ENCODE measurements around the gene APEH. TPM values are rescaled to one million over a fixed set of nuclear protein-coding genes. Genes with fewer than 3 reads are reported as not detected.

The APEH gene
- total RNA-seq, 1 experiment from 2014 or later, result 273 TPM

DNA sequence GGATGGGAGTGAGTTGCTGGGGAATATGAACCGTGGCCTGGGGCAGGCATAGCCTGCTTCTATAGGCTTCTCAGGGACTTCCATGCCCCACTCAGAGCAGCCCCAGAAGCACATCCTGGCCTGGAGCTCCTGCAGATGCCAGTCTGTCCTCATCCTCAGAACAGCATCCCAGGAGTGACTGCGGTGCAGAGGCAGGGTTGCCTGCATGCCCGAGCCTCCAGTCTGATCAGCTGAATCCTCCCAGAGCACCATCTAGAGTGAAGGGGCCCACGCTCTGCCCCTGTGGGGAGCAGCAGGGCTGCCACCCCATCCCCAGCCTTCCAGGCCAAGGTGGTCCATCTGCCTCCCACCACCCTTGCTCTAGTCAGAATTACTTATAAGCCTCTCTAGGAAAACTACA, 44.7 kb upstream of the APEH start:
- H3K4me1 Mint-ChIP-seq, result no peaks in the 10 kb centered on the region
- CTCF ChIA-PET, result interaction anchor here (2.1 kb wide), 1 partner anchor 90 kb away, joined by 6 read pairs; no protein-coding TSS in a partner anchor
- POLR2A ChIA-PET, result no interaction called here
- H3K27ac Mint-ChIP-seq, result no peak overlapping the region
- no peak overlapping the region for H3K4me3 Mint-ChIP-seq
- H3K36me3 Mint-ChIP-seq, result no peaks in the 10 kb centered on the region
- H3K27me3 Mint-ChIP-seq (ENCODE audit: low read depth), result peaks cover 3% of the 10 kb centered on the region; the same call in 1 of the 2 replicates
- DNase-seq (ENCODE audit: low spot score) (no peak), ATAC-seq (no peak)
- TF ChIP-seq ZNF425 (CRISPR knock-in tag; conservative IDR thresholded peaks at IDR 0.05) (no peak), STAT6 (CRISPR knock-in tag; conservative IDR thresholded peaks at IDR 0.05; ENCODE audit: low read depth) (no peak), AFF4 (CRISPR knock-in tag; IDR thresholded peaks at IDR 0.05; ENCODE audit: borderline replicate concordance) (no peak), GRHL2 (CRISPR knock-in tag; IDR thresholded peaks at IDR 0.05; ENCODE audit: insufficient replicate concordance, severe bottlenecking) (no peak), NR2C2 (CRISPR knock-in tag; IDR thresholded peaks at IDR 0.05) (no peak), MXD4 (CRISPR knock-in tag; IDR thresholded peaks at IDR 0.05; ENCODE audit: borderline replicate concordance) (no peak), GABPB1 (CRISPR knock-in tag; IDR thresholded peaks at IDR 0.05) (no peak), ZNF263 (CRISPR knock-in tag; IDR thresholded peaks at IDR 0.05; ENCODE audit: low read depth) (no peak), ESRRA (CRISPR knock-in tag; IDR thresholded peaks at IDR 0.05; ENCODE audit: borderline replicate concordance) (no peak), PREB (CRISPR knock-in tag; IDR thresholded peaks at IDR 0.05; ENCODE audit: borderline replicate concordance) (no peak), TP53 (CRISPR knock-in tag; IDR thresholded peaks at IDR 0.05) (no peak), SP1 (CRISPR knock-in tag; conservative IDR thresholded peaks at IDR 0.05) (no peak), MLX (CRISPR knock-in tag; IDR thresholded peaks at IDR 0.05) (no peak), TCF7 (CRISPR knock-in tag; IDR thresholded peaks at IDR 0.05; ENCODE audit: low read depth) (no peak), ETV6 (CRISPR knock-in tag; IDR thresholded peaks at IDR 0.05) (no peak)
- TF ChIP-seq, protein P1, sequence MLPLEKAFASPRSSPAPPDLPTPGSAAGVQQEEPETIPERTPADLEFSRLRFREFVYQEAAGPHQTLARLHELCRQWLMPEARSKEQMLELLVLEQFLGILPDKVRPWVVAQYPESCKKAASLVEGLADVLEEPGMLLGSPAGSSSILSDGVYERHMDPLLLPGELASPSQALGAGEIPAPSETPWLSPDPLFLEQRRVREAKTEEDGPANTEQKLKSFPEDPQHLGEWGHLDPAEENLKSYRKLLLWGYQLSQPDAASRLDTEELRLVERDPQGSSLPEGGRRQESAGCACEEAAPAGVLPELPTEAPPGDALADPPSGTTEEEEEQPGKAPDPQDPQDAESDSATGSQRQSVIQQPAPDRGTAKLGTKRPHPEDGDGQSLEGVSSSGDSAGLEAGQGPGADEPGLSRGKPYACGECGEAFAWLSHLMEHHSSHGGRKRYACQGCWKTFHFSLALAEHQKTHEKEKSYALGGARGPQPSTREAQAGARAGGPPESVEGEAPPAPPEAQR (CRISPR knock-in tag; IDR thresholded peaks at IDR 0.05), result no peak
- TF ChIP-seq, protein P2, sequence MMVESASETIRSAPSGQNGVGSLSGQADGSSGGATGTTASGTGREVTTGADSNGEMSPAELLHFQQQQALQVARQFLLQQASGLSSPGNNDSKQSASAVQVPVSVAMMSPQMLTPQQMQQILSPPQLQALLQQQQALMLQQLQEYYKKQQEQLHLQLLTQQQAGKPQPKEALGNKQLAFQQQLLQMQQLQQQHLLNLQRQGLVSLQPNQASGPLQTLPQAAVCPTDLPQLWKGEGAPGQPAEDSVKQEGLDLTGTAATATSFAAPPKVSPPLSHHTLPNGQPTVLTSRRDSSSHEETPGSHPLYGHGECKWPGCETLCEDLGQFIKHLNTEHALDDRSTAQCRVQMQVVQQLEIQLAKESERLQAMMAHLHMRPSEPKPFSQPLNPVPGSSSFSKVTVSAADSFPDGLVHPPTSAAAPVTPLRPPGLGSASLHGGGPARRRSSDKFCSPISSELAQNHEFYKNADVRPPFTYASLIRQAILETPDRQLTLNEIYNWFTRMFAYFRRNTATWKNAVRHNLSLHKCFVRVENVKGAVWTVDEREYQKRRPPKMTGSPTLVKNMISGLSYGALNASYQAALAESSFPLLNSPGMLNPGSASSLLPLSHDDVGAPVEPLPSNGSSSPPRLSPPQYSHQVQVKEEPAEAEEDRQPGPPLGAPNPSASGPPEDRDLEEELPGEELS (CRISPR knock-in tag; IDR thresholded peaks at IDR 0.05), result no peak
- peaks cover 13% of the 10 kb centered on the region for H3K9me3 Mint-ChIP-seq
